Upper lobe of right lung (tissue), 1 donor: ENCODE measurements around the gene RAP2A. TPM values are rescaled to one million over a fixed set of nuclear protein-coding genes. Genes with fewer than 3 reads are reported as not detected.

ENCODE experiments used
- ATAC-seq: fragments of 200-7000 bp; cut with Tn5 transposase; one replicate; pipeline ENCODE4 v1.9.1; 2020; ENCODE audit warnings: mild to moderate bottlenecking, moderate library complexity
- DNase-seq: peaks from one replicate; pipeline ENCODE4 v3.0.0-alpha.2; 2020
- H3K27ac ChIP-seq: fragments of 200-600 bp; one replicate; pipeline ENCODE4 v1.8.0; 2022
- H3K27me3 ChIP-seq: fragments of 200-600 bp; one replicate; pipeline ENCODE4 v1.8.0; 2022; ENCODE audit warnings: mild to moderate bottlenecking
- H3K36me3 ChIP-seq: fragments of 200-600 bp; one replicate; pipeline ENCODE4 v1.8.0; 2022
- H3K4me1 ChIP-seq: fragments of 200-600 bp; one replicate; pipeline ENCODE4 v1.8.0; 2022
- H3K4me3 ChIP-seq: fragments of 200-600 bp; one replicate; pipeline ENCODE4 v1.8.0; 2022; ENCODE audit warnings: mild to moderate bottlenecking
- H3K9me3 ChIP-seq: fragments of 200-600 bp; one replicate; pipeline ENCODE4 v1.8.0; 2022
- intact Hi-C: fragments of 100-400 bp; cut with DNase I; formaldehyde crosslinking; loops from one replicate; pipeline ENCODE4 v1.11.0; 2022
- long read RNA-seq: library from polyadenylated mRNA; unstranded; transcript quantifications from one replicate; pipeline ENCODE4 v2.0.0, GENCODE V29; 2021
- total RNA-seq: library from RNA; stranded (reverse); fragmentation: NEBNext Ultra II Directional; extraction: Animal tissue kit (Norgen Biotek cat#: 25700); gene quantifications from one replicate; pipeline ENCODE4 v1.2.1, GENCODE V29; 2021
- TF ChIP-seq, protein P1 (sequence below): fragments of 200-600 bp; IDR thresholded peaks from one replicate; pipeline ENCODE4 v1.8.0; 2022; ENCODE audit warnings: antibody characterized with exemption
- donor health status: DM: no; HTN: yes; CAD: no; lungs with severe emphysema.

Gene RAP2A
- total RNA-seq, result 60.5 TPM
- long read RNA-seq, full-length matches to known transcripts, result 87 of 92 reads
- long read RNA-seq, partial matches to known transcripts, result 4 of 92 reads
- long read RNA-seq, other reads (novel, unspliced or antisense), result 1 of 92 reads

DNA sequence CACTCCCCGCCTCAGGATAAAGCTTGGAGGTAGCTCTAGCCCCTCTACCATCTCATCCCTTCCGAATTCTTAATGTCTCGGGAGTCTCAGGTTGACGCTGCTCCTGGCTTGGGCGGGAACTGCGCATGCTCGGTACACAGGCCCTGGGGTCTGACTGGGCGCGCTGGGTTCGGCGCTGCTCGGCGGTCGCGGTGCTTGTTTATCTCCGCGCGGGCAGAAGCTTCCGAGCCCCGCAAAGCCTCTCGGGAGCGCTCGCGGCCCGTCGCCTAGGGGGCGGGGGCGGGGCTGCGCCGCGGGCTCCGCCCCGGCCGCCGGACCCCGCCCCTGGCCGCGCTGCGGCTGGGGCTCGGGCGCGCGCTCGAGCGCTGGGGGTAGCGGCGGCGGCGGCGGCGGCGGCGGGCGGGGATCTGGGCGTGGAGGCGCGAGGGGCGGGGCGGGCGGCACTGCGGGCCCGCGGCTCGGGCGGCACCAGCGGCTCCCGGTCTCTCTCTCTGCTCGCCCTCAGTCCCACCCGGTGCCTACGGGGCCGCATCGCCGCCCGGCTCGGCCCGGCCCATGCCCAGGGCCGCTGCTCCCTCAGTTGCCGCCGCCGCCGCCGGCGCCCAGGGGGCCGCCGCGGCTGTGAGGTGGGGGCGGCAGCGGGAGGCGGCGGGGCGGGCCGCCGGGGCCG is at the start of gene RAP2A:
RAP2A (plus strand) TSS at position 443 of the 670 bp plus-strand sequence. CDS start 302 bp downstream, outside the sequence.
- ATAC-seq, result peak; percentile 84
- Histone ChIP-seq H3K9me3 (no peaks in the 10 kb centered on the region), H3K4me1 (peaks cover 25% of the 10 kb centered on the region), H3K27me3 (no peaks in the 10 kb centered on the region), H3K36me3 (no peaks in the 10 kb centered on the region), H3K4me3 (peak within 1 kb of the TSS; percentile 91), H3K27ac (peak within 1 kb of the TSS; percentile 99)
- TF ChIP-seq, protein P1, sequence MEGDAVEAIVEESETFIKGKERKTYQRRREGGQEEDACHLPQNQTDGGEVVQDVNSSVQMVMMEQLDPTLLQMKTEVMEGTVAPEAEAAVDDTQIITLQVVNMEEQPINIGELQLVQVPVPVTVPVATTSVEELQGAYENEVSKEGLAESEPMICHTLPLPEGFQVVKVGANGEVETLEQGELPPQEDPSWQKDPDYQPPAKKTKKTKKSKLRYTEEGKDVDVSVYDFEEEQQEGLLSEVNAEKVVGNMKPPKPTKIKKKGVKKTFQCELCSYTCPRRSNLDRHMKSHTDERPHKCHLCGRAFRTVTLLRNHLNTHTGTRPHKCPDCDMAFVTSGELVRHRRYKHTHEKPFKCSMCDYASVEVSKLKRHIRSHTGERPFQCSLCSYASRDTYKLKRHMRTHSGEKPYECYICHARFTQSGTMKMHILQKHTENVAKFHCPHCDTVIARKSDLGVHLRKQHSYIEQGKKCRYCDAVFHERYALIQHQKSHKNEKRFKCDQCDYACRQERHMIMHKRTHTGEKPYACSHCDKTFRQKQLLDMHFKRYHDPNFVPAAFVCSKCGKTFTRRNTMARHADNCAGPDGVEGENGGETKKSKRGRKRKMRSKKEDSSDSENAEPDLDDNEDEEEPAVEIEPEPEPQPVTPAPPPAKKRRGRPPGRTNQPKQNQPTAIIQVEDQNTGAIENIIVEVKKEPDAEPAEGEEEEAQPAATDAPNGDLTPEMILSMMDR, result no peak
- intact Hi-C loops, result no loop called here
- DNase-seq, result peak; percentile 94

DNA sequence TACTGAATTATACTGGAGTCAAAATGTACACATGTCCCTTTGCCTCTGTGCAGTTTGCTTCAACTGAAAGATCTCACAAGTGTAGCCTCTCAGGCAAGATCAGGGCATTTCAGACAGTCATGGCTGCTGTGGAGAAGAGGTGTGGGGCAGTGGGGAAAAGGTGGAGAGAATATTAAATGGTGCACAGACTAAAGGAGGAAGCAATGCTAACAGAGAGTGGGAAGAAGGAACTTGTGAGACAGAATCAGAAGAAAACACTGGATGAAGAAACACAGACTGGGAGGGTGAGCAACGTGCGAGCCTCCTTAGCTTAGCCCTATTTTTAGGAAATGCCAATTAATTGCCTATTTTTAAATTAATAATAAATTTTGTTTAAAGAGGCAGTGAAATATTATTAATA is 49.6 kb upstream of the RAP2A start:
- DNase-seq, result no peak
- TF ChIP-seq, protein P1, result no peak
- intact Hi-C loops, result no loop called here
- Histone ChIP-seq H3K27ac (peak overlapping the region; percentile 58), H3K4me1 (peaks cover 19% of the 10 kb centered on the region), H3K9me3 (no peaks in the 10 kb centered on the region), H3K4me3 (no peak overlapping the region), H3K27me3 (no peaks in the 10 kb centered on the region), H3K36me3 (peaks cover 20% of the 10 kb centered on the region)
- ATAC-seq, result peak; percentile 74

GRCh38 chr13:97385146-97385545 is 48.8 kb upstream of the RAP2A start:
- TF ChIP-seq, protein P1, result no peak

DNA sequence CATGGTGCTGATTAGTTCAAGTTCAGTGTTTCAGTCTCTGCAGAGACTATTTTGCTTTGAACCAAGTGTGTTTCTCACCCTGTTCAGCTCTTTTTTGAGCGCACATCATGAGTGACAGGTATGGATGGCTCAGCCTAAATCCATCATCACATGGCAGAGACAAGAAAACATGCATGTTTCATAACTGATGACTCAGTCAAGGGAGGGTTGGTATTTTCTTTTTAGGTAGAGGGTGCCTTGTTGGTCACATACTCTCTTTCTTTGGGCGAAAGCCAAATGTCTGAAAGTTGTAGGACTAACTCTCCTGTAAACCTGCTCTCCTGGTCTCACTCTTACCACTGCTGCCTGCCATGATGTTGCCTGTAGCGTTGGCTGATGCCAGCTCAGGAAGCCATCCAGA is 48.1 kb upstream of the RAP2A start:
- TF ChIP-seq, protein P1, result no peak
- H3K27me3 ChIP-seq, result no peaks in the 10 kb centered on the region
- intact Hi-C loops, result no loop called here
- H3K9me3 ChIP-seq, result no peaks in the 10 kb centered on the region
- H3K27ac ChIP-seq, result peak overlapping the region; percentile 58
- DNase-seq, result no peak
- peaks cover 28% of the 10 kb centered on the region for H3K36me3 ChIP-seq
- no peak overlapping the region for H3K4me3 ChIP-seq
- ATAC-seq, result no peak
- peaks cover 19% of the 10 kb centered on the region for H3K4me1 ChIP-seq

More at GRCh38 chr13:97385146-97385545, 48.8 kb upstream of the RAP2A start:
- Histone ChIP-seq H3K4me1 (peaks cover 19% of the 10 kb centered on the region), H3K27ac (peak overlapping the region; percentile 58), H3K9me3 (no peaks in the 10 kb centered on the region), H3K4me3 (no peak overlapping the region), H3K36me3 (peaks cover 21% of the 10 kb centered on the region), H3K27me3 (no peaks in the 10 kb centered on the region)
- intact Hi-C loops, result no loop called here
- DNase-seq (no peak), ATAC-seq (peak; percentile 70)

DNA sequence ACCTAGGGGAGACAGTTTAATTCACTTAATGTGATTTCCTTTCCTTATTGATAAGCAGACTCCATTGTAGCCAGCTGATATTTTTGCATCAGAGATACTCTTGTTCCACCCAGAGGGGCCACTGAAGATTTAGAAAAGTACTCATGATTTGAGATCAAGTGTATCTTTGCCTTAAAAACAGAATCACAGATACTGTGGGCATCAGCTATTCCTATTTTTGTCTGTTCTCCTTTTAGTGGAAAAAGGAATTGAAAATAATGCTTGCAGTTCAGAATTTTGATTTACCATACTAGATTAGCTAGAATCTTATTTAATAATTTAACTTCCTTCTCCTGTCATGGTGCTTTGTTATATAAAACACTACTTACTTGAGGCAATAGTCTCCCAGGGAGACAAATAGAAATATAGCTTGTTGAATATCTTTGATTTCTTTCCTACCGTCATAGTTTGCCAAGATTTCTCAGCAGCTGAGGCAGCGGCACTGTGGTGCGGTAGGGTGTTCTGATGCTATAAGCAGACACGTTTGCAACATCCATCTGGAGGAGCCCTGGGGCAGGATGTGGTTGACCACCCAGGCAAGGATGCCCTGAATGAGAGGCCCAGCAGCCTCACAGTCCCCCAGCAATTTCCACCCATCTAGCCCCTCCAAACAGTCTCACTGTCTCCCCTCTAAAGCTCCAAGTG is 47.0 kb upstream of the RAP2A start:
- peak overlapping the region; percentile 67 for H3K27ac ChIP-seq
- DNase-seq, result peak; percentile 72
- no peaks in the 10 kb centered on the region for H3K9me3 ChIP-seq
- H3K4me1 ChIP-seq, result peaks cover 19% of the 10 kb centered on the region
- peaks cover 35% of the 10 kb centered on the region for H3K36me3 ChIP-seq
- peak; percentile 78 for ATAC-seq
- intact Hi-C loops, result no loop called here
- H3K27me3 ChIP-seq, result no peaks in the 10 kb centered on the region
- TF ChIP-seq, protein P1, result no peak
- no peak overlapping the region for H3K4me3 ChIP-seq
